Measurements from ENCODE around the gene SORCS2. TPM values are rescaled to one million over a fixed set of nuclear protein-coding genes. Genes with fewer than 3 reads are reported as not detected.

Gene SORCS2
- polyA plus RNA-seq, 1 of the 3 experiments (the other 2 are of a cell fraction) = 1.6 TPM

- ChIA-PET CTCF (interaction anchor here (0.9 kb wide), 1 partner anchor 10 kb away, joined by 3 read pairs; no protein-coding TSS in a partner anchor), POLR2A (no interaction called here)
- no peaks in the 10 kb centered on the region for H3K9me3 ChIP-seq
- H4K20me1 ChIP-seq (ENCODE audit: insufficient read depth) = no peaks in the 10 kb centered on the region
- no peaks in the 10 kb centered on the region for H3F3A ChIP-seq (replicated peaks; ENCODE audit: insufficient read depth)
- H3K4me2 ChIP-seq = no peak overlapping the region
- H3K4me1 ChIP-seq (ENCODE audit: control insufficient read depth in 1 of 2, insufficient read depth in 2 of 2, low read depth in 1 of 2, low read length in 1 of 2) = peaks cover 0 to 4% of the 10 kb centered on the region in 2 experiments; a peak in 1 of 4 replicates
- no peaks in the 10 kb centered on the region for H3K9me2 ChIP-seq
- TF ChIP-seq RAD21 (IDR thresholded peaks at IDR 0.05; ENCODE audit: low read length) = no peak
- no peak for TF ChIP-seq REST (IDR thresholded peaks at IDR 0.05; ENCODE audit: low read depth, low read length)
- no peak for TF ChIP-seq EP300 (IDR thresholded peaks at IDR 0.05; ENCODE audit: borderline replicate concordance in 1 of 2, low read depth in 1 of 2, low read length in 1 of 2)
- TF ChIP-seq TAF1 (IDR thresholded peaks at IDR 0.05; ENCODE audit: borderline replicate concordance, low read depth, low read length) = no peak
- TF ChIP-seq JUND (IDR thresholded peaks at IDR 0.05) = no peak
- H3K36me3 ChIP-seq (replicated peaks in 1 of 2; ENCODE audit: control insufficient read depth in 1 of 2, insufficient read depth in 2 of 2, low read length in 1 of 2) = no peaks in the 10 kb centered on the region
- H3K4me3 ChIP-seq (ENCODE audit: low read depth in 2 of 2, low read length in 1 of 2) = no peak overlapping the region
- H2AFZ ChIP-seq (ENCODE audit: low read depth) = no peak overlapping the region
- DNase-seq = no peak
- H3K27me3 ChIP-seq (ENCODE audit: insufficient read depth) = no peaks in the 10 kb centered on the region
- 74% methylated on average over 21 of the region's 25 CpGs for WGBS (ENCODE audit: low lambda C conversion rate)
- H3K27ac ChIP-seq (ENCODE audit: low read depth in 2 of 2, low read length in 1 of 2) = no peak overlapping the region
- H3K79me2 ChIP-seq (ENCODE audit: insufficient read depth) = no peaks in the 10 kb centered on the region
- H3K9ac ChIP-seq = no peak overlapping the region
Measured at GRCh38 chr4:7569810-7570783, 377.8 kb downstream of the SORCS2 start.

- H3K36me3 ChIP-seq (replicated peaks in 1 of 2; ENCODE audit: control insufficient read depth in 1 of 2, insufficient read depth in 2 of 2, low read length in 1 of 2) = no peaks in the 10 kb centered on the region
- POLR2A ChIA-PET = no interaction called here
Measured at GRCh38 chr4:7571001-7571400, 378.7 kb downstream of the SORCS2 start.

More at GRCh38 chr4:7571001-7571400, 378.7 kb downstream of the SORCS2 start:
- H3K79me2 ChIP-seq (ENCODE audit: insufficient read depth) = no peaks in the 10 kb centered on the region
- no peaks in the 10 kb centered on the region for H3F3A ChIP-seq (replicated peaks; ENCODE audit: insufficient read depth)
- H3K4me2 ChIP-seq = no peak overlapping the region
- H3K9me3 ChIP-seq = no peaks in the 10 kb centered on the region
- H3K27ac ChIP-seq (ENCODE audit: low read depth in 2 of 2, low read length in 1 of 2) = no peak overlapping the region
- H3K27me3 ChIP-seq (ENCODE audit: insufficient read depth) = no peaks in the 10 kb centered on the region
- no peaks in the 10 kb centered on the region for H3K9me2 ChIP-seq
- CTCF ChIA-PET = no interaction called here
- H3K4me1 ChIP-seq (ENCODE audit: control insufficient read depth in 1 of 2, insufficient read depth in 2 of 2, low read depth in 1 of 2, low read length in 1 of 2) = peaks cover 0 to 4% of the 10 kb centered on the region in 2 experiments; a peak in 1 of 4 replicates
- no peak overlapping the region for H2AFZ ChIP-seq (ENCODE audit: low read depth)
- no peaks in the 10 kb centered on the region for H4K20me1 ChIP-seq (ENCODE audit: insufficient read depth)
- TF ChIP-seq POLR2AphosphoS5 (IDR thresholded peaks at IDR 0.05; ENCODE audit: low read depth, low read length) (no peak), GATA2 (CRISPR knock-in tag; IDR thresholded peaks at IDR 0.05) (no peak), TCF12 (IDR thresholded peaks at IDR 0.05) (no peak), RAD21 (IDR thresholded peaks at IDR 0.05; ENCODE audit: low read length) (no peak), MEF2A (IDR thresholded peaks at IDR 0.05; ENCODE audit: borderline replicate concordance, low read depth) (no peak), MXI1 (IDR thresholded peaks at IDR 0.05; ENCODE audit: low read depth, low read length) (no peak), RFX5 (IDR thresholded peaks at IDR 0.05; ENCODE audit: low read length) (no peak), FOXJ3 (CRISPR knock-in tag; IDR thresholded peaks at IDR 0.05) (no peak), ZBTB33 (IDR thresholded peaks at IDR 0.05; ENCODE audit: borderline replicate concordance, low read depth) (no peak), TAF1 (IDR thresholded peaks at IDR 0.05; ENCODE audit: borderline replicate concordance, low read depth, low read length) (no peak), EZH2phosphoT487 (IDR thresholded peaks at IDR 0.05; ENCODE audit: borderline replicate concordance, low read depth) (no peak), RXRA (IDR thresholded peaks at IDR 0.05; ENCODE audit: borderline replicate concordance, low read depth) (no peak), JUND (IDR thresholded peaks at IDR 0.05) (no peak)
- 52% methylated on average over 6 of the region's 6 CpGs for WGBS (ENCODE audit: low lambda C conversion rate)
- H3K4me3 ChIP-seq (ENCODE audit: low read depth in 2 of 2, low read length in 1 of 2) = no peak overlapping the region
- H3K9ac ChIP-seq = no peak overlapping the region
- DNase-seq = no peak

Measured in SK-N-SH (cell line).